Mesendoderm (in vitro differentiated cells): Measurements from ENCODE around the gene PCBP3.

Source experiments
- DNase-seq: peaks from one replicate; pipeline ENCODE4 v3.0.0; 2013
- H2AK5ac ChIP-seq: 2 replicates; pipeline ENCODE4 v1.6.1; 2013; ENCODE audit warnings: low read length, inconsistent platforms
- H2BK120ac ChIP-seq: 2 replicates; pipeline ENCODE4 v1.6.1; 2013; ENCODE audit warnings: low read depth, mild to moderate bottlenecking, low read length, moderate library complexity, mixed read lengths
- H2BK15ac ChIP-seq: replicated peaks from 2 replicates; pipeline ENCODE4 v1.6.1; 2013; ENCODE audit warnings: low read depth, mild to moderate bottlenecking, moderate library complexity
- H2BK5ac ChIP-seq: 2 replicates; pipeline ENCODE4 v1.6.1; 2013; ENCODE audit warnings: low read length, inconsistent platforms
- H3K18ac ChIP-seq: 2 replicates; pipeline ENCODE4 v1.6.1; 2013; ENCODE audit warnings: mild to moderate bottlenecking, low read length, mixed read lengths
- H3K23ac ChIP-seq: one replicate; pipeline ENCODE4 v1.6.1; 2013; ENCODE audit warnings: low read length
- H3K27ac ChIP-seq: 2 replicates; pipeline ENCODE4 v1.5.1; 2013; ENCODE audit warnings: low read depth, mild to moderate bottlenecking, inconsistent platforms, low read length, moderate library complexity
- H3K27me3 ChIP-seq: 2 replicates; pipeline ENCODE4 v1.6.1; 2013; ENCODE audit warnings: low read length, control low read depth, mild to moderate bottlenecking, inconsistent platforms; ENCODE audit not compliant: insufficient read depth, poor library complexity
- H3K36me3 ChIP-seq: 2 replicates; pipeline ENCODE4 v1.6.1; 2013; ENCODE audit warnings: low read length, inconsistent platforms; ENCODE audit not compliant: control insufficient read depth, insufficient read depth
- H3K4ac ChIP-seq: one replicate; pipeline ENCODE4 v1.6.1; 2013; ENCODE audit warnings: low read depth, mild to moderate bottlenecking, low read length, moderate library complexity
- H3K4me1 ChIP-seq: 2 replicates; pipeline ENCODE4 v1.6.1; 2013; ENCODE audit warnings: low read depth, low read length, inconsistent platforms; ENCODE audit not compliant: control insufficient read depth
- H3K4me2 ChIP-seq: 2 replicates; pipeline ENCODE4 v1.6.1; 2013; ENCODE audit warnings: low read length
- H3K4me3 ChIP-seq: 2 replicates; pipeline ENCODE4 v1.5.1; 2013; ENCODE audit warnings: mild to moderate bottlenecking, low read length
- H3K56ac ChIP-seq: one replicate; pipeline ENCODE4 v1.6.1; 2013; ENCODE audit warnings: low read length
- H3K79me1 ChIP-seq: 2 replicates; pipeline ENCODE4 v1.6.1; 2013; ENCODE audit warnings: low read length, inconsistent platforms
- H3K79me2 ChIP-seq: 2 replicates; pipeline ENCODE4 v1.6.1; 2013; ENCODE audit warnings: mild to moderate bottlenecking, low read length; ENCODE audit not compliant: control insufficient read depth, insufficient read depth
- H3K9ac ChIP-seq: 2 replicates; pipeline ENCODE4 v1.6.1; 2013; ENCODE audit warnings: low read length, inconsistent platforms
- H4K5ac ChIP-seq: one replicate; pipeline ENCODE4 v1.6.1; 2013; ENCODE audit warnings: low read length
- H4K8ac ChIP-seq: one replicate; pipeline ENCODE4 v1.6.1; 2013; ENCODE audit warnings: low read depth, mild to moderate bottlenecking, control low read depth, low read length, moderate library complexity
- WGBS: extraction: QIAGEN DNeasy Blood & Tissue Kit; methylation state at CpG from one replicate; pipeline ENCODE4 v1.1.7; 2013; ENCODE audit warnings: low lambda C conversion rate, missing lambda C conversion rate; ENCODE audit not compliant: insufficient coverage; ENCODE audit errors: extremely low coverage; 5-methylcytosine and 5-hydroxymethylcytosine counted together

Gene PCBP3

DNA sequence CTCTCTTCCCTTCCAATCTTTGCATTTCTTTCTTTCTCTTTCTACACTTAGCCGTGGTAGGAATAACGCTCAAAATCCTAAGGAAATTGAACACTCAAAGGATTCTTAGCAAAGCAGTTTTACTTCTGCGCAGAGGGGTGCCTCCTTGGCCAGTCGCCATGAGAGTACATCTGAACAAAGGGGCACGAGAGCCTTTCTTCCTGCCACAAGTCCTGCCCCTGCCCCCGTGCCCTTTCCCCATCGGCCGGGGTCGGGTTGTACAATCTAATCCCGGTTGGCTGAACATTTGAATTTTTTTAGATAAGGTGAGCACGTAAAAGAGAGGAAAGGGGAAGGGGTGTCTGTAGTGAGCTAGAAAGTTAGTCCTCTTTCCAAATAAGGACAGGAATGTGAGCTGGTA, 309.4 kb downstream of the PCBP3 start:
- Histone ChIP-seq H2BK15ac (no peak overlapping the region), H3K79me2 (no peaks in the 10 kb centered on the region), H3K4me3 (no peak overlapping the region), H2BK120ac (no peak overlapping the region), H4K8ac (no peak overlapping the region), H4K5ac (no peak overlapping the region), H2BK5ac (no peak overlapping the region), H3K56ac (no peak overlapping the region), H3K4me2 (no peak overlapping the region), H3K9ac (no peak overlapping the region), H3K18ac (no peak overlapping the region), H3K27me3 (no peaks in the 10 kb centered on the region), H3K36me3 (no peaks in the 10 kb centered on the region), H2AK5ac (no peak overlapping the region), H3K4ac (no peak overlapping the region), H3K79me1 (no peaks in the 10 kb centered on the region), H3K23ac (no peak overlapping the region), H3K4me1 (no peaks in the 10 kb centered on the region), H3K27ac (no peak overlapping the region)
- WGBS: no CpG with 5 or more reads among the region's 11 CpGs
- DNase-seq: no peak

- H2BK120ac ChIP-seq: no peak overlapping the region
- peak; percentile 38 for DNase-seq
- no peaks in the 10 kb centered on the region for H3K4me1 ChIP-seq
- H2BK5ac ChIP-seq: no peak overlapping the region
- H2AK5ac ChIP-seq: no peak overlapping the region
- H3K4me2 ChIP-seq: no peak overlapping the region
- WGBS: no CpG with 5 or more reads among the region's 12 CpGs
- no peak overlapping the region for H3K18ac ChIP-seq
- H3K27ac ChIP-seq: no peak overlapping the region
- H3K4ac ChIP-seq: no peak overlapping the region
- no peak overlapping the region for H4K8ac ChIP-seq
- no peaks in the 10 kb centered on the region for H3K27me3 ChIP-seq
- no peaks in the 10 kb centered on the region for H3K36me3 ChIP-seq
- no peak overlapping the region for H2BK15ac ChIP-seq
- H3K9ac ChIP-seq: no peak overlapping the region
- no peak overlapping the region for H3K23ac ChIP-seq
- H3K56ac ChIP-seq: no peak overlapping the region
- H3K79me1 ChIP-seq: no peaks in the 10 kb centered on the region
- H3K4me3 ChIP-seq: no peak overlapping the region
- H3K79me2 ChIP-seq: no peaks in the 10 kb centered on the region
- H4K5ac ChIP-seq: no peak overlapping the region
Measured at GRCh38 chr21:45954261-45954660, 310.7 kb downstream of the PCBP3 start.

- Histone ChIP-seq H3K4me2 (no peak overlapping the region), H3K4ac (no peak overlapping the region), H4K5ac (no peak overlapping the region), H3K27ac (no peak overlapping the region), H3K27me3 (no peaks in the 10 kb centered on the region), H2BK120ac (no peak overlapping the region), H3K4me3 (no peak overlapping the region), H3K79me2 (no peaks in the 10 kb centered on the region), H3K79me1 (no peaks in the 10 kb centered on the region), H3K23ac (no peak overlapping the region), H3K9ac (no peak overlapping the region), H3K18ac (no peak overlapping the region), H2BK15ac (no peak overlapping the region), H3K56ac (no peak overlapping the region), H3K4me1 (no peaks in the 10 kb centered on the region), H3K36me3 (no peaks in the 10 kb centered on the region), H2BK5ac (no peak overlapping the region), H2AK5ac (no peak overlapping the region), H4K8ac (no peak overlapping the region)
- no peak for DNase-seq
- WGBS: no CpG with 5 or more reads among the region's 6 CpGs
Measured at GRCh38 chr21:45954921-45955320, 311.4 kb downstream of the PCBP3 start.

DNA sequence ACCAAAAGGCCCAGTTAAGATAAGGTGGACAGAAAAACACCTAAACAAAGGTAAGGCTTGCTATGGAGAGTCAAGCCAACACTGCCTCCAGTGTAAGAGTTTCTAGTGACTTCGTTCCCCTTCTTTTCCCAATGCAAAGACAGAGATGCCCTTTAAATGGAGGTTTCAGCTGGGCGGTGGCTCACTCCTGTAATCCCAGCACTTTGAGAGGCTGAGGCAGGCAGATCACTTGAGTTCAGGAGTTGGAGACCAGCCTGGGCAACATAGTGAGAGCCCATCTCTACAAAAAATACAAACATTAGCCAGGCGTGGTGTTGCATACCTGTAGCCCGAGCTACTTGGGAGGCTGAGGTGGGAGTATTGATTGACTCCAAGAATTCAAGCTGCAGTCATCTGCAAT, 314.0 kb downstream of the PCBP3 start:
- H2BK120ac ChIP-seq: no peak overlapping the region
- no peak overlapping the region for H2AK5ac ChIP-seq
- H3K27ac ChIP-seq: no peak overlapping the region
- no CpG with 5 or more reads among the region's 4 CpGs for WGBS
- H3K56ac ChIP-seq: no peak overlapping the region
- no peaks in the 10 kb centered on the region for H3K27me3 ChIP-seq
- no peak overlapping the region for H3K4me3 ChIP-seq
- no peak overlapping the region for H4K8ac ChIP-seq
- no peaks in the 10 kb centered on the region for H3K36me3 ChIP-seq
- H3K4me1 ChIP-seq: no peaks in the 10 kb centered on the region
- H4K5ac ChIP-seq: no peak overlapping the region
- no peak for DNase-seq
- no peaks in the 10 kb centered on the region for H3K79me2 ChIP-seq
- no peak overlapping the region for H3K18ac ChIP-seq
- no peak overlapping the region for H3K4ac ChIP-seq
- no peaks in the 10 kb centered on the region for H3K79me1 ChIP-seq
- H2BK15ac ChIP-seq: no peak overlapping the region
- no peak overlapping the region for H3K23ac ChIP-seq
- no peak overlapping the region for H2BK5ac ChIP-seq
- H3K9ac ChIP-seq: no peak overlapping the region
- H3K4me2 ChIP-seq: no peak overlapping the region

DNA sequence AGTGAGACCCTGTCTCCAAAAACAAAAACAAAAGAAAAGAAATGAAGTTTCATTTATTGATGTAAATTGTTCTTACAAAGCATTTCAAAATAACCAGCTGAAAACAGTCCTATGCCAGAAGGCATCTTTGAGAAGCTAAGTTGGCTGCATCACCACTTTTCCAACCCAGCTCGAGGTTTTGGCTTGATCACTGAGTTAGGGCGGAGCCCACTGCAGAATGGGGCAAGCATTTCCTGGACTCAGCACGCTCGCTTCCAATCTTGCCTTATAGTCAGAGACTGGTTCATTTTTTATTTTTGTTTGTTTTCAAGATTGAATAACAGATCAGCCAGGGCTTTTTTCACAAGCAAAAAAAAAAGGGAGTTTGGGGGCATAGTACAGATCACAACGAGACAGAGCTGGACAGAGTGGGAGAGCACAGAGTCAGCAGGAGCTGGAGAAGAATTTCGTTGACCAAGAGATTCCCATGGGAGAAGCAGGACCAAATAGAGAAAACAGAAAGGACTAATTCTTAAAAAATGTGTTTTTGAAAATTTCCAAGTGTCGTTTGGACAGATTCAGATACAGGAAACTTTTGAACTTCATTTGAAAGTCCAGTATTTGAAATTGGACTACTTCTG, 314.6 kb downstream of the PCBP3 start:
- Histone ChIP-seq H4K8ac (no peak overlapping the region), H3K4me1 (no peaks in the 10 kb centered on the region), H3K79me2 (no peaks in the 10 kb centered on the region), H3K18ac (no peak overlapping the region), H3K4me3 (no peak overlapping the region), H2BK15ac (no peak overlapping the region), H2BK120ac (no peak overlapping the region), H3K79me1 (no peaks in the 10 kb centered on the region), H3K9ac (no peak overlapping the region), H2BK5ac (no peak overlapping the region), H3K56ac (no peak overlapping the region), H3K27me3 (no peaks in the 10 kb centered on the region), H3K23ac (no peak overlapping the region), H3K4ac (no peak overlapping the region), H3K27ac (no peak overlapping the region), H3K36me3 (no peaks in the 10 kb centered on the region), H4K5ac (no peak overlapping the region), H2AK5ac (no peak overlapping the region), H3K4me2 (no peak overlapping the region)
- DNase-seq: no peak
- no CpG with 5 or more reads among the region's 7 CpGs for WGBS

DNA sequence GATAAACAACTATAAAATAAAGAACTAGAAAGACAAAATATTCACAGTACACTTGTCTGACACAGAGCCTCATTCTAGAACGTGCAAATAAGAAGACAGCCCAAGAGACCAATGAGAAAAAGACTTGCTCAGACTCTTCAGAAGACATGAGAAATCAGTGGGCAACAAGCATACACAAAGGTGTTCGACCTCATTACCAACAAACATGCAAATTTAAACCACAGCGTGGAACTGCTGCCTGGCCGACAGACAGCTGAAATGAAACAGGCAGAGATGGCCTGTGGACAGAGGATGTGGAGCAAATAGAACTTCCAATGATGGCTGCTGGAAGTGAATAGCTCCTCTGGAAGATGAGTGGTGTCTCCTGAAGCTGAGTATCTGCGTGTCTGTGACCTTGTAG, 315.7 kb downstream of the PCBP3 start:
- no peaks in the 10 kb centered on the region for H3K4me1 ChIP-seq
- no peak overlapping the region for H3K9ac ChIP-seq
- H3K36me3 ChIP-seq: no peaks in the 10 kb centered on the region
- H3K27me3 ChIP-seq: no peaks in the 10 kb centered on the region
- no peaks in the 10 kb centered on the region for H3K79me2 ChIP-seq
- no peak overlapping the region for H4K8ac ChIP-seq
- no CpG with 5 or more reads among the region's 5 CpGs for WGBS
- H3K79me1 ChIP-seq: no peaks in the 10 kb centered on the region
- no peak overlapping the region for H2BK120ac ChIP-seq
- H3K4ac ChIP-seq: no peak overlapping the region
- H2AK5ac ChIP-seq: no peak overlapping the region
- H3K4me2 ChIP-seq: no peak overlapping the region
- no peak for DNase-seq
- no peak overlapping the region for H3K27ac ChIP-seq
- H2BK5ac ChIP-seq: no peak overlapping the region
- H3K56ac ChIP-seq: no peak overlapping the region
- H3K4me3 ChIP-seq: no peak overlapping the region
- H2BK15ac ChIP-seq: no peak overlapping the region
- no peak overlapping the region for H4K5ac ChIP-seq
- H3K23ac ChIP-seq: no peak overlapping the region
- no peak overlapping the region for H3K18ac ChIP-seq
